ENCODE results near the gene B4GAT1. TPM values are rescaled to one million over a fixed set of nuclear protein-coding genes. Genes with fewer than 3 reads are reported as not detected.

B4GAT1 gene
- total RNA-seq, 1 donor from 2014 or later = 25.2 TPM

DNA sequence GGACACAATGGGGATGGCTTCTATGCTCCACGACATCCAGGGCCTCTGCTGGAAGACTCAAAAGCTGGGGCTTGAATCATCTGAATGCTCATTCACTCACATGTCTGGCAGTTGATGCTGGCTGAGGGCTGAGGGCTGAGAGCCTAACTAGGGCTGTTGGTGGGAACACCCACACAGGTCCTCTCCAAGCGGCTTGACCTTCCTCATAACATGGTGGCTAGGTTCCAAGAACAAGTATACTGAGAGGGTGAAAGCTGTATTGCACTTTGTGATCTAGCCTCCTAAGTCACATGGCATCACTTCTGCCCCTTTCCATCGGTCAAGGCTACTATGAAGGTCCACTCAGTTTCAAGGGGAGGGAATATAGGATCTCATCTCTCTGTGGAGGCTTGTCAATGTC lies 48.2 kb downstream of the B4GAT1 start:
- H3K9me3 ChIP-seq (ENCODE audit: insufficient read depth, low read depth, low read length) = no peaks in the 10 kb centered on the region
- no peak for FAIRE-seq

DNA sequence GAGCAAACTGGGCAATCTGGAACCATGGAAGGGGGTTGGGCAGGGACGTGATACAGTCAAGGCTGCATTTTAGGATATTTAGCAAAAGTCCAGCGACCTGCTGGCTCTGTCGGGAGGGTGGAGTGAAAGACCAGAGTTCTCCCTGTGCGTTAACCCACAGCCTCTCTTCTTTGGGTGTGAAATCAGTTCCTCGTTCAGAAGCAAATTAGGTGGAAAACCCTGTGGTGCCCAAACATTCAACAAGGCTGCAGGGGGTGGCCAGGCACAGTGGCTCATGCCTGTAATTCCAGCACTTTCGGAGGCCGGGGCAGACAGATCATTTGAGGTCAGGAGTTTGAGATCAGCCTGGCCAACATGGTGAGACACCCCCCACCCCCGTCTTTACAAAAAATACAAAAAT lies 49.8 kb downstream of the B4GAT1 start:
- Histone ChIP-seq H3K36me3 (ENCODE audit: insufficient read depth, low read length) (no peaks in the 10 kb centered on the region), H2AFZ (ENCODE audit: low read depth, low read length) (no peak overlapping the region), H4K20me1 (ENCODE audit: insufficient read depth, low read length) (no peaks in the 10 kb centered on the region), H3K27ac (ENCODE audit: low read depth, low read length) (no peak overlapping the region), H3K9ac (ENCODE audit: low read length) (no peak overlapping the region), H3K27me3 (ENCODE audit: insufficient read depth, low read length) (peaks cover 20% of the 10 kb centered on the region), H3K4me2 (ENCODE audit: low read length) (no peak overlapping the region), H3K79me2 (ENCODE audit: insufficient read depth, low read length) (no peaks in the 10 kb centered on the region), H3K9me3 (ENCODE audit: insufficient read depth, low read depth, low read length) (no peaks in the 10 kb centered on the region), H3K4me1 (ENCODE audit: insufficient read depth, low read length) (no peaks in the 10 kb centered on the region), H3K4me3 (ENCODE audit: insufficient read depth, low read depth, low read length) (no peak overlapping the region)
- H3K4me1 Mint-ChIP-seq (ENCODE audit: low read depth, unreplicated experiment) = peaks cover under 1% of the 10 kb centered on the region
- no peaks in the 10 kb centered on the region for H3K9me3 Mint-ChIP-seq (ENCODE audit: unreplicated experiment)
- peaks cover 27% of the 10 kb centered on the region for H3K27me3 Mint-ChIP-seq (ENCODE audit: low read depth, unreplicated experiment)
- FAIRE-seq (no peak), DNase-seq (ENCODE audit: low read depth) (no peak)
- peaks cover 2% of the 10 kb centered on the region for H3K36me3 Mint-ChIP-seq (ENCODE audit: low read depth, unreplicated experiment)
- TF ChIP-seq, protein P1, sequence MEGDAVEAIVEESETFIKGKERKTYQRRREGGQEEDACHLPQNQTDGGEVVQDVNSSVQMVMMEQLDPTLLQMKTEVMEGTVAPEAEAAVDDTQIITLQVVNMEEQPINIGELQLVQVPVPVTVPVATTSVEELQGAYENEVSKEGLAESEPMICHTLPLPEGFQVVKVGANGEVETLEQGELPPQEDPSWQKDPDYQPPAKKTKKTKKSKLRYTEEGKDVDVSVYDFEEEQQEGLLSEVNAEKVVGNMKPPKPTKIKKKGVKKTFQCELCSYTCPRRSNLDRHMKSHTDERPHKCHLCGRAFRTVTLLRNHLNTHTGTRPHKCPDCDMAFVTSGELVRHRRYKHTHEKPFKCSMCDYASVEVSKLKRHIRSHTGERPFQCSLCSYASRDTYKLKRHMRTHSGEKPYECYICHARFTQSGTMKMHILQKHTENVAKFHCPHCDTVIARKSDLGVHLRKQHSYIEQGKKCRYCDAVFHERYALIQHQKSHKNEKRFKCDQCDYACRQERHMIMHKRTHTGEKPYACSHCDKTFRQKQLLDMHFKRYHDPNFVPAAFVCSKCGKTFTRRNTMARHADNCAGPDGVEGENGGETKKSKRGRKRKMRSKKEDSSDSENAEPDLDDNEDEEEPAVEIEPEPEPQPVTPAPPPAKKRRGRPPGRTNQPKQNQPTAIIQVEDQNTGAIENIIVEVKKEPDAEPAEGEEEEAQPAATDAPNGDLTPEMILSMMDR (IDR thresholded peaks at IDR 0.05; ENCODE audit: insufficient read depth, low read depth, low read length) = no peak
- TF ChIP-seq EZH2 (IDR thresholded peaks at IDR 0.05; ENCODE audit: insufficient read depth, low read length) = no peak
- no peak overlapping the region for H3K27ac Mint-ChIP-seq (ENCODE audit: unreplicated experiment)
- H3K4me3 Mint-ChIP-seq (ENCODE audit: unreplicated experiment) = no peak overlapping the region

More for the DNA sequence above, 48.2 kb downstream of the B4GAT1 start:
- Histone ChIP-seq H3K27me3 (ENCODE audit: insufficient read depth, low read length) (peaks cover 9% of the 10 kb centered on the region), H3K27ac (ENCODE audit: low read depth, low read length) (no peak overlapping the region), H3K4me1 (ENCODE audit: insufficient read depth, low read length) (no peaks in the 10 kb centered on the region), H4K20me1 (ENCODE audit: insufficient read depth, low read length) (no peaks in the 10 kb centered on the region), H3K4me3 (ENCODE audit: insufficient read depth, low read depth, low read length) (no peak overlapping the region), H3K79me2 (ENCODE audit: insufficient read depth, low read length) (no peaks in the 10 kb centered on the region), H3K36me3 (ENCODE audit: insufficient read depth, low read length) (no peaks in the 10 kb centered on the region), H2AFZ (ENCODE audit: low read depth, low read length) (no peak overlapping the region), H3K9ac (ENCODE audit: low read length) (no peak overlapping the region), H3K4me2 (ENCODE audit: low read length) (no peak overlapping the region)
- no peak for DNase-seq (ENCODE audit: low read depth)
- Mint-ChIP-seq H3K27me3 (ENCODE audit: low read depth, unreplicated experiment) (peaks cover 18% of the 10 kb centered on the region), H3K36me3 (ENCODE audit: low read depth, unreplicated experiment) (peaks cover 2% of the 10 kb centered on the region), H3K4me1 (ENCODE audit: low read depth, unreplicated experiment) (no peaks in the 10 kb centered on the region), H3K9me3 (ENCODE audit: unreplicated experiment) (no peaks in the 10 kb centered on the region), H3K27ac (ENCODE audit: unreplicated experiment) (no peak overlapping the region), H3K4me3 (ENCODE audit: unreplicated experiment) (peak overlapping the region; percentile 50)
- no peak for TF ChIP-seq EZH2 (IDR thresholded peaks at IDR 0.05; ENCODE audit: insufficient read depth, low read length)
- TF ChIP-seq, protein P1 (IDR thresholded peaks at IDR 0.05; ENCODE audit: insufficient read depth, low read depth, low read length) = no peak

Other genes starting within 250 kb of the B4GAT1 start
- gene KLC2, start 89.9 kb downstream of the B4GAT1 start, total RNA-seq = 43.1 and 44.8 TPM in 2 replicates
- 109 and 120 TPM in 2 replicates for gene RAB1B, start 79.0 kb downstream of the B4GAT1 start, total RNA-seq
- gene CNIH2, start 69.5 kb downstream of the B4GAT1 start, total RNA-seq = 12.2 and 12.3 TPM in 2 replicates
- 129 and 159 TPM in 2 replicates for gene YIF1A, start 58.5 kb downstream of the B4GAT1 start, total RNA-seq
- gene TMEM151A, start 55.7 kb downstream of the B4GAT1 start, total RNA-seq = 1.8 and 2.0 TPM in 2 replicates
- 50.9 and 58.8 TPM in 2 replicates for gene CD248, start 30.6 kb downstream of the B4GAT1 start, total RNA-seq
- 8.5 and 12.0 TPM in 2 replicates for gene RIN1, start 11.2 kb downstream of the B4GAT1 start, total RNA-seq
- gene BRMS1, start 2.5 kb downstream of the B4GAT1 start, total RNA-seq = 43.5 and 47.8 TPM in 2 replicates
- gene SLC29A2, start 24.1 kb upstream of the B4GAT1 start, total RNA-seq = 5.0 and 6.6 TPM in 2 replicates
- gene NPAS4, start 73.4 kb upstream of the B4GAT1 start, total RNA-seq = 0.20 and 0.50 TPM in 2 replicates
- gene MRPL11, start 91.2 kb upstream of the B4GAT1 start, total RNA-seq = 30.0 and 33.1 TPM in 2 replicates
- 3.9 and 4.6 TPM in 2 replicates for gene PELI3, start 119.3 kb upstream of the B4GAT1 start, total RNA-seq
- 57.4 and 60.0 TPM in 2 replicates for gene DPP3, start 132.8 kb upstream of the B4GAT1 start, total RNA-seq
- gene BBS1, start 163.0 kb upstream of the B4GAT1 start, total RNA-seq = 18.8 and 20.3 TPM in 2 replicates
- 13.5 and 15.6 TPM in 2 replicates for gene ZDHHC24, start 198.4 kb upstream of the B4GAT1 start, total RNA-seq
- gene ACTN3, start 199.3 kb upstream of the B4GAT1 start, total RNA-seq = not detected in 2 replicates
- 1.5 and 4.0 TPM in 2 replicates for gene CTSF, start 221.0 kb upstream of the B4GAT1 start, total RNA-seq
- 0.31 and 0.34 TPM in 2 replicates for gene CCDC87, start 245.4 kb upstream of the B4GAT1 start, total RNA-seq
- 23.1 and 23.2 TPM in 2 replicates for gene CCS, start 245.6 kb upstream of the B4GAT1 start, total RNA-seq

Data from astrocyte (in vitro differentiated cells and primary cell).